OCI-LY3 (cell line): ENCODE results near the gene GABRB3.

Experiments used
- H2AFZ ChIP-seq: fragments of 200-600, 300-600 bp; shearing (Covaris generic); 2 replicates; pipeline ENCODE4 v1.6.0; 2014; ENCODE audit warnings: antibody characterized with exemption, low read depth, low read length
- H3K27ac ChIP-seq: fragments of 200-600, 300-600 bp; sonication (generic); 2 replicates; pipeline ENCODE4 v1.5.1; 2014; ENCODE audit warnings: mild to moderate bottlenecking, low read length, moderate library complexity, mixed read lengths
- H3K27me3 ChIP-seq: fragments of 200-600, 300-600 bp; sonication (generic); 2 replicates; pipeline ENCODE4 v1.6.1; 2014; ENCODE audit warnings: low read depth, low read length, mixed read lengths
- H3K36me3 ChIP-seq: fragments of 200-600, 300-600 bp; sonication (generic); replicated peaks from 2 replicates; pipeline ENCODE3; 2014; ENCODE audit warnings: low read depth, low read length, mixed read lengths
- H3K4me1 ChIP-seq: fragments of 300-600, 200-600 bp; sonication (generic); 2 replicates; pipeline ENCODE4 v1.6.1; 2014; ENCODE audit warnings: low read length, mixed read lengths
- H3K4me2 ChIP-seq: fragments of 200-600, 300-600 bp; sonication (generic); 2 replicates; pipeline ENCODE4 v1.6.1; 2014; ENCODE audit warnings: low read length, mixed read lengths
- H3K4me3 ChIP-seq: fragments of 300-600, 200-600 bp; sonication (generic); 2 replicates; pipeline ENCODE4 v1.5.1; 2014; ENCODE audit warnings: antibody characterized with exemption, mild to moderate bottlenecking, low read length, moderate library complexity
- H3K79me2 ChIP-seq: fragments of 300-600, 200-600 bp; shearing (Covaris generic); 2 replicates; pipeline ENCODE4 v1.6.1; 2014; ENCODE audit warnings: mild to moderate bottlenecking, low read length, mixed read lengths
- H3K9ac ChIP-seq: fragments of 300-600, 200-600 bp; shearing (Covaris generic); 2 replicates; pipeline ENCODE4 v1.6.0; 2014; ENCODE audit warnings: mild to moderate bottlenecking, low read length, moderate library complexity
- H3K9me3 ChIP-seq: fragments of 200-600, 300-600 bp; shearing (Covaris generic); 2 replicates; pipeline ENCODE4 v1.6.1; 2014; ENCODE audit warnings: low read length, mixed read lengths; ENCODE audit not compliant: insufficient read depth
- H4K20me1 ChIP-seq: fragments of 200-600, 300-600 bp; sonication (generic); 2 replicates; pipeline ENCODE4 v1.6.1; 2016; ENCODE audit warnings: low read length, mixed read lengths; ENCODE audit not compliant: insufficient read depth
- CTCF ChIP-seq: fragments of 200-600, 300-600 bp; sonication (generic); IDR thresholded peaks from 2 replicates; pipeline ENCODE4 v1.5.1; 2014; ENCODE audit warnings: antibody characterized with exemption, low read length, low read depth
- EZH2phosphoT487 ChIP-seq: fragments of 200-600 bp; shearing (Covaris generic); IDR thresholded peaks from 2 replicates; pipeline ENCODE4 v1.6.1; 2018; ENCODE audit warnings: antibody characterized with exemption, mixed run types, low read depth

Gene GABRB3

GRCh38 chr15:26773917-26774316 is 1.1 kb upstream of the GABRB3 start:
- H3K27me3 ChIP-seq, result no peaks in the 10 kb centered on the region
- H3K79me2 ChIP-seq, result no peaks in the 10 kb centered on the region
- H2AFZ ChIP-seq, result no peak overlapping the region
- H3K9ac ChIP-seq, result no peak overlapping the region
- H3K4me3 ChIP-seq, result no peak overlapping the region
- no peak for TF ChIP-seq CTCF
- TF ChIP-seq EZH2phosphoT487, result no peak
- H3K9me3 ChIP-seq, result no peaks in the 10 kb centered on the region
- H3K36me3 ChIP-seq, result no peaks in the 10 kb centered on the region
- no peak overlapping the region for H3K4me2 ChIP-seq
- H4K20me1 ChIP-seq, result no peaks in the 10 kb centered on the region
- no peaks in the 10 kb centered on the region for H3K4me1 ChIP-seq
- H3K27ac ChIP-seq, result no peak overlapping the region

- H3K4me1 ChIP-seq, result no peaks in the 10 kb centered on the region
- no peak overlapping the region for H2AFZ ChIP-seq
- no peak overlapping the region for H3K4me2 ChIP-seq
- no peak for TF ChIP-seq CTCF
- TF ChIP-seq EZH2phosphoT487, result no peak
- no peaks in the 10 kb centered on the region for H3K79me2 ChIP-seq
- H3K27me3 ChIP-seq, result no peaks in the 10 kb centered on the region
- no peak overlapping the region for H3K27ac ChIP-seq
- no peak overlapping the region for H3K4me3 ChIP-seq
- no peak overlapping the region for H3K9ac ChIP-seq
- no peaks in the 10 kb centered on the region for H3K36me3 ChIP-seq
- no peaks in the 10 kb centered on the region for H3K9me3 ChIP-seq
- no peaks in the 10 kb centered on the region for H4K20me1 ChIP-seq
These were observed 406 bp upstream of the GABRB3 start for GRCh38 chr15:26773067-26773877.

- H3K4me2 ChIP-seq, result no peak overlapping the region
- no peak overlapping the region for H3K4me3 ChIP-seq
- H3K79me2 ChIP-seq, result no peaks in the 10 kb centered on the region
- no peaks in the 10 kb centered on the region for H3K9me3 ChIP-seq
- H4K20me1 ChIP-seq, result no peaks in the 10 kb centered on the region
- no peak overlapping the region for H2AFZ ChIP-seq
- H3K4me1 ChIP-seq, result no peaks in the 10 kb centered on the region
- H3K27ac ChIP-seq, result no peak overlapping the region
- H3K27me3 ChIP-seq, result no peaks in the 10 kb centered on the region
- H3K36me3 ChIP-seq, result no peaks in the 10 kb centered on the region
- TF ChIP-seq EZH2phosphoT487 (no peak), CTCF (no peak)
- H3K9ac ChIP-seq, result no peak overlapping the region
These were observed 1.2 kb downstream of the GABRB3 start for GRCh38 chr15:26771578-26772153.

- H3K27me3 ChIP-seq, result no peaks in the 10 kb centered on the region
- H3K79me2 ChIP-seq, result no peaks in the 10 kb centered on the region
- TF ChIP-seq CTCF (no peak), EZH2phosphoT487 (no peak)
- no peak overlapping the region for H3K9ac ChIP-seq
- H2AFZ ChIP-seq, result no peak overlapping the region
- no peak overlapping the region for H3K27ac ChIP-seq
- no peaks in the 10 kb centered on the region for H3K4me1 ChIP-seq
- H3K36me3 ChIP-seq, result no peaks in the 10 kb centered on the region
- H4K20me1 ChIP-seq, result no peaks in the 10 kb centered on the region
- no peak overlapping the region for H3K4me3 ChIP-seq
- no peaks in the 10 kb centered on the region for H3K9me3 ChIP-seq
- H3K4me2 ChIP-seq, result no peak overlapping the region
These were observed 1.7 kb downstream of the GABRB3 start for GRCh38 chr15:26771168-26771567.
